Liver (tissue), 9 donors: Measurements from ENCODE around the gene TREX2. TPM values are rescaled to one million over a fixed set of nuclear protein-coding genes. Genes with fewer than 3 reads are reported as not detected.

ENCODE experiments used
- DNase-seq: peaks from one replicate; pipeline ENCODE4 v3.0.0-alpha.2; 2017; ENCODE audit warnings: low spot score
- H3K27ac ChIP-seq, 2 donors: one replicate each; pipeline ENCODE4 v1.7.0; 2013; ENCODE audit warnings: inconsistent platforms in 2 of 2, low read length in 2 of 2, control low read depth in 1 of 2, low read depth in 1 of 2, mild to moderate bottlenecking in 1 of 2
- H3K27me3 ChIP-seq, 4 donors: one replicate each; pipeline versions ENCODE4 v1.6.1 to v1.7.0; 2013; ENCODE audit warnings: low read length in 3 of 4, inconsistent platforms in 1 of 4, mild to moderate bottlenecking in 1 of 4, moderate library complexity in 1 of 4; ENCODE audit not compliant: control insufficient read depth in 4 of 4, insufficient read depth in 4 of 4
- H3K36me3 ChIP-seq, 4 donors: one replicate each; pipeline versions ENCODE4 v1.6.1 to v1.7.0; 2013; ENCODE audit warnings: low read length in 3 of 4, mild to moderate bottlenecking in 3 of 4, low read depth in 1 of 4, moderate library complexity in 1 of 4; ENCODE audit not compliant: control insufficient read depth in 4 of 4, insufficient read depth in 3 of 4
- H3K4me1 ChIP-seq, 4 donors: one replicate each; pipeline versions ENCODE4 v1.6.1 to v1.7.0; 2013; ENCODE audit warnings: low read length in 3 of 4, mild to moderate bottlenecking in 3 of 4, moderate library complexity in 1 of 4; ENCODE audit not compliant: control insufficient read depth in 4 of 4, insufficient read depth in 4 of 4
- H3K4me3 ChIP-seq, 3 donors: one replicate each; pipeline versions ENCODE4 v1.6.1 to v1.7.0; 2013; ENCODE audit warnings: low read length in 3 of 3, control low read depth in 1 of 3, low read depth in 1 of 3, mild to moderate bottlenecking in 1 of 3
- H3K9ac ChIP-seq, 2 donors: one replicate each; pipeline ENCODE4 v1.7.0; 2013; ENCODE audit warnings: low read length in 2 of 2, mild to moderate bottlenecking in 2 of 2, moderate library complexity in 2 of 2, control low read depth in 1 of 2, low read depth in 1 of 2
- H3K9me3 ChIP-seq, 4 donors: one replicate each; pipeline versions ENCODE4 v1.6.1 to v1.7.0; 2013; ENCODE audit warnings: low read length in 3 of 4; ENCODE audit not compliant: control insufficient read depth in 4 of 4
- EGR1 ChIP-seq, 2 donors: IDR thresholded peaks; 2 replicates each; pipeline ENCODE4 v1.6.1; 2016 to 2018; ENCODE audit warnings: antibody characterized with exemption in 2 of 2, low read depth in 2 of 2
- FOXA1 ChIP-seq: IDR thresholded peaks from 2 replicates; pipeline ENCODE4 v1.6.1; 2016; ENCODE audit warnings: antibody characterized with exemption
- FOXA2 ChIP-seq: IDR thresholded peaks from 2 replicates; pipeline ENCODE4 v1.6.1; 2016; ENCODE audit warnings: antibody characterized with exemption
- HNF4A ChIP-seq, 2 donors: conservative IDR thresholded peaks; 2 replicates each; pipeline ENCODE4 v1.6.1; 2016; ENCODE audit warnings: antibody characterized with exemption in 2 of 2, mild to moderate bottlenecking in 2 of 2
- HNF4G ChIP-seq: IDR thresholded peaks from 2 replicates; pipeline ENCODE4 v1.6.1; 2016; ENCODE audit warnings: antibody characterized with exemption
- JUND ChIP-seq, 2 donors: IDR thresholded peaks; 2 replicates each; pipeline ENCODE4 v1.6.1; 2016; ENCODE audit warnings: antibody characterized with exemption in 2 of 2
- NR2F2 ChIP-seq: IDR thresholded peaks from 2 replicates; pipeline ENCODE4 v1.6.1; 2016; ENCODE audit warnings: antibody characterized with exemption
- RAD21 ChIP-seq, 2 donors: IDR thresholded peaks; 2 replicates each; pipeline ENCODE4 v1.6.1; 2016; ENCODE audit warnings: antibody characterized with exemption in 2 of 2, mild to moderate bottlenecking in 2 of 2
- RXRA ChIP-seq, 2 donors: IDR thresholded peaks; 2 replicates each; pipeline ENCODE4 v1.6.1; 2017 to 2018; ENCODE audit warnings: antibody characterized with exemption in 2 of 2, mild to moderate bottlenecking in 1 of 2
- SP1 ChIP-seq: IDR thresholded peaks from 2 replicates; pipeline ENCODE4 v1.6.1; 2018; ENCODE audit warnings: antibody characterized with exemption, mild to moderate bottlenecking
- TAF1 ChIP-seq: conservative IDR thresholded peaks from 2 replicates; pipeline ENCODE4 v1.6.1; 2016; ENCODE audit warnings: antibody characterized with exemption, mild to moderate bottlenecking
- YY1 ChIP-seq: IDR thresholded peaks from 2 replicates; pipeline ENCODE4 v1.6.1; 2016; ENCODE audit warnings: antibody characterized with exemption, mild to moderate bottlenecking
- WGBS: extraction: QIAGEN DNeasy Blood & Tissue Kit; methylation state at CpG from one replicate; pipeline ENCODE4 v1.1.7; 2013; 5-methylcytosine and 5-hydroxymethylcytosine counted together
- polyA plus RNA-seq, 2 donors: library from polyadenylated mRNA; stranded (reverse) in 1 of 2; unstranded in 1 of 2; fragments of 200-250 nt in 1 of 2; fragments of >200 nt in 1 of 2; fragmentation: Nextera tagmentation in 1 of 2; extraction: Ambion mirVana in 1 of 2; gene quantifications; one replicate each; pipeline versions ENCODE4 v1.2.1 to v1.2.3, GENCODE V29; 2013 to 2015
- total RNA-seq, 2 donors: library from RNA; depleted of rRNA; stranded (reverse); fragments of >200 nt; gene quantifications; one replicate each; pipeline ENCODE4 v1.2.3, GENCODE V29; 2014
- TF ChIP-seq, protein P1 (sequence below): fragments of 150-350 bp; IDR thresholded peaks from 2 replicates; pipeline ENCODE4 v1.5.1; 2017; ENCODE audit warnings: improper control_type of control experiment, low read depth, low read length; ENCODE audit not compliant: missing input control
- TF ChIP-seq, protein P2 (sequence below): IDR thresholded peaks from 2 replicates; pipeline ENCODE4 v1.6.1; 2016; ENCODE audit warnings: antibody characterized with exemption, mild to moderate bottlenecking
- TF ChIP-seq, protein P3 (sequence below): IDR thresholded peaks from 2 replicates; pipeline ENCODE4 v1.6.1; 2016; ENCODE audit warnings: antibody characterized with exemption
- TF ChIP-seq, protein P4 (sequence below): IDR thresholded peaks from 2 replicates; pipeline ENCODE4 v1.6.1; 2016; ENCODE audit warnings: antibody characterized with exemption
- TF ChIP-seq, protein P5 (sequence below): IDR thresholded peaks from 2 replicates; pipeline ENCODE4 v1.6.1; 2016; ENCODE audit warnings: antibody characterized with exemption
- donor health status: healthy.
- donor health status: healthy.
- donor health status: healthy.
- donor health status: healthy.
- donor health status: healthy.

Gene TREX2
- total and polyA plus RNA-seq, 4 donors, result 0.13 to 1.3 (median 1.2) TPM; not detected in 1

DNA sequence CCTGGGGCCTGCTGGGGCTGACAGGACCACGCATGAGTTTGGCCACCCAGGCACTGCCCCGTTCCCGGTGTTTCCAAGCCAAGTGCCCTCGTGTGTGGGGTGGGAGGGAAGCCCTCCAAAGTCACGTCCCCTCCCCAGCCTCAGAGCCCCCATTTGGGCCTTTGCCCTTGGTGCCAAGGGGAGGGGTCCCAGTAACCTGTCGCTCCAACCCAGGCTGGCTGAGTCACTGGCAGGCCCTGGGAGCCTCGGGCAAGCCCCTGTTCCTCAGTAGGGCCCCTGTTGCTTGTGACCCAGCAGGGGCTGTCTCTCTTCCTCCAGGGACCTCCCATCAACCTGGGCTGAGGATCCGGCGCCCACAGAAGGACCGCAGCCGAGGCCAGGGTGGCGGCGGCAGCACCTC is 35.2 kb upstream of the TREX2 start:
- Histone ChIP-seq H3K27me3 (no peaks in the 10 kb centered on the region), H3K9me3 (no peaks in the 10 kb centered on the region), H3K27ac (no peak overlapping the region), H3K4me3 (no peak overlapping the region), H3K36me3 (no peaks in the 10 kb centered on the region), H3K9ac (no peak overlapping the region), H3K4me1 (no peaks in the 10 kb centered on the region)
- WGBS, result 98% methylated on average over 13 of the region's 13 CpGs
- no peak for TF ChIP-seq FOXA2
- no peak for TF ChIP-seq YY1
- TF ChIP-seq, protein P1, sequence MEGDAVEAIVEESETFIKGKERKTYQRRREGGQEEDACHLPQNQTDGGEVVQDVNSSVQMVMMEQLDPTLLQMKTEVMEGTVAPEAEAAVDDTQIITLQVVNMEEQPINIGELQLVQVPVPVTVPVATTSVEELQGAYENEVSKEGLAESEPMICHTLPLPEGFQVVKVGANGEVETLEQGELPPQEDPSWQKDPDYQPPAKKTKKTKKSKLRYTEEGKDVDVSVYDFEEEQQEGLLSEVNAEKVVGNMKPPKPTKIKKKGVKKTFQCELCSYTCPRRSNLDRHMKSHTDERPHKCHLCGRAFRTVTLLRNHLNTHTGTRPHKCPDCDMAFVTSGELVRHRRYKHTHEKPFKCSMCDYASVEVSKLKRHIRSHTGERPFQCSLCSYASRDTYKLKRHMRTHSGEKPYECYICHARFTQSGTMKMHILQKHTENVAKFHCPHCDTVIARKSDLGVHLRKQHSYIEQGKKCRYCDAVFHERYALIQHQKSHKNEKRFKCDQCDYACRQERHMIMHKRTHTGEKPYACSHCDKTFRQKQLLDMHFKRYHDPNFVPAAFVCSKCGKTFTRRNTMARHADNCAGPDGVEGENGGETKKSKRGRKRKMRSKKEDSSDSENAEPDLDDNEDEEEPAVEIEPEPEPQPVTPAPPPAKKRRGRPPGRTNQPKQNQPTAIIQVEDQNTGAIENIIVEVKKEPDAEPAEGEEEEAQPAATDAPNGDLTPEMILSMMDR, result no peak
- TF ChIP-seq HNF4G, result no peak
- TF ChIP-seq RXRA (IDR thresholded peaks at IDR 0.05), result no peak
- TF ChIP-seq, protein P2, sequence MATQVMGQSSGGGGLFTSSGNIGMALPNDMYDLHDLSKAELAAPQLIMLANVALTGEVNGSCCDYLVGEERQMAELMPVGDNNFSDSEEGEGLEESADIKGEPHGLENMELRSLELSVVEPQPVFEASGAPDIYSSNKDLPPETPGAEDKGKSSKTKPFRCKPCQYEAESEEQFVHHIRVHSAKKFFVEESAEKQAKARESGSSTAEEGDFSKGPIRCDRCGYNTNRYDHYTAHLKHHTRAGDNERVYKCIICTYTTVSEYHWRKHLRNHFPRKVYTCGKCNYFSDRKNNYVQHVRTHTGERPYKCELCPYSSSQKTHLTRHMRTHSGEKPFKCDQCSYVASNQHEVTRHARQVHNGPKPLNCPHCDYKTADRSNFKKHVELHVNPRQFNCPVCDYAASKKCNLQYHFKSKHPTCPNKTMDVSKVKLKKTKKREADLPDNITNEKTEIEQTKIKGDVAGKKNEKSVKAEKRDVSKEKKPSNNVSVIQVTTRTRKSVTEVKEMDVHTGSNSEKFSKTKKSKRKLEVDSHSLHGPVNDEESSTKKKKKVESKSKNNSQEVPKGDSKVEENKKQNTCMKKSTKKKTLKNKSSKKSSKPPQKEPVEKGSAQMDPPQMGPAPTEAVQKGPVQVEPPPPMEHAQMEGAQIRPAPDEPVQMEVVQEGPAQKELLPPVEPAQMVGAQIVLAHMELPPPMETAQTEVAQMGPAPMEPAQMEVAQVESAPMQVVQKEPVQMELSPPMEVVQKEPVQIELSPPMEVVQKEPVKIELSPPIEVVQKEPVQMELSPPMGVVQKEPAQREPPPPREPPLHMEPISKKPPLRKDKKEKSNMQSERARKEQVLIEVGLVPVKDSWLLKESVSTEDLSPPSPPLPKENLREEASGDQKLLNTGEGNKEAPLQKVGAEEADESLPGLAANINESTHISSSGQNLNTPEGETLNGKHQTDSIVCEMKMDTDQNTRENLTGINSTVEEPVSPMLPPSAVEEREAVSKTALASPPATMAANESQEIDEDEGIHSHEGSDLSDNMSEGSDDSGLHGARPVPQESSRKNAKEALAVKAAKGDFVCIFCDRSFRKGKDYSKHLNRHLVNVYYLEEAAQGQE, result no peak
- no peak for TF ChIP-seq SP1
- TF ChIP-seq JUND (IDR thresholded peaks at IDR 0.05), result no peak
- TF ChIP-seq HNF4A (conservative IDR thresholded peaks at IDR 0.05), result no peak
- TF ChIP-seq EGR1 (IDR thresholded peaks at IDR 0.05; ENCODE audit: low read depth in 2 of 2), result no peak
- no peak for TF ChIP-seq TAF1
- TF ChIP-seq, protein P3, sequence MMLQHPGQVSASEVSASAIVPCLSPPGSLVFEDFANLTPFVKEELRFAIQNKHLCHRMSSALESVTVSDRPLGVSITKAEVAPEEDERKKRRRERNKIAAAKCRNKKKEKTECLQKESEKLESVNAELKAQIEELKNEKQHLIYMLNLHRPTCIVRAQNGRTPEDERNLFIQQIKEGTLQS, result no peak
- TF ChIP-seq, protein P4, sequence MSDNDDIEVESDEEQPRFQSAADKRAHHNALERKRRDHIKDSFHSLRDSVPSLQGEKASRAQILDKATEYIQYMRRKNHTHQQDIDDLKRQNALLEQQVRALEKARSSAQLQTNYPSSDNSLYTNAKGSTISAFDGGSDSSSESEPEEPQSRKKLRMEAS, result no peak
- DNase-seq, result no peak

DNA sequence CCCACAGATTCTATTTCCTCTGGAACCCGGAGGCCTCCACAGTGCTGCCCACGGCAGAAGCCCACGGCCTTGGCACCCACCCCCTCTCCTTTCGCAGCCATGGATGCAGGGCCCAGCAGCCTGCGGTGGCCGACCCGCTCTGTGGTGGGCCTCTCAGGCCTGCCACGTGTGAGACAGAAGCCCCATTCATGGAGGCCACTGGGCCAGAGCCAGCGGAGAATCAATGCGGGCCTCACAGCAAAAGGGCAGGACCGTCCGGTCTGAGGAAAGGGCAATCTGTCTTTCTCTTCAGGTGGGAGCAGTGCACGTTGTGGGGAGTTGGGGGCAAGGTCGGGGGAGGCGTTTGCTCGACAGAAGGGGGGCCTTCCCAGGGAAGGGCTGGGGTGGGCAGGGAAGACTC is 32.9 kb upstream of the TREX2 start:
- H3K27ac ChIP-seq, result no peak overlapping the region
- whole genome bisulfite sequencing, result 81% methylated on average over 16 of the region's 16 CpGs
- H3K9me3 ChIP-seq, result no peaks in the 10 kb centered on the region
- peaks cover 0 to 7% (median 0%) of the 10 kb centered on the region in 4 donors for H3K4me1 ChIP-seq
- TF ChIP-seq SP1, result no peak
- DNase-seq, result no peak
- H3K36me3 ChIP-seq, result no peaks in the 10 kb centered on the region
- no peak overlapping the region for H3K4me3 ChIP-seq
- H3K27me3 ChIP-seq, result no peaks in the 10 kb centered on the region
- no peak overlapping the region for H3K9ac ChIP-seq

DNA sequence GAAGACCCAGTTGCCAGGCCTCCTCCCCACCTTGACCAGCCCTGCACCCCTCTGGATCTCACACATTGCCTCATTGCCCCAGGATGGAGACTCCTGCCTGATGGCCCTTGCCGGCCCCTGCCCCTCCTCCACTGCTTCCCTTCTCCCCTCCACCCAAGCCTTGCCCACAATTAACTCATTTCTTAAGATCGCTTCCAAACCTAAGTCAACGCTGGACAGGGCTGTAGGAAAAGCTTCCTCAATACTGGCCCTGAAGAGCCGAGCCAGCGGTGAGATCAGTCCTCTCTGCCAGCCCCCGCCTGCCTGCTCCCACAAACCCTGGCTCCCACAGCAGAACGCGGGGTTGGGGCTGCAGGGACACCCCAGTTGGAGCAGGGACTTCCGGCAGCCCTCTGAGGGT is 32.0 kb upstream of the TREX2 start:
- Histone ChIP-seq H3K9me3 (no peaks in the 10 kb centered on the region), H3K27me3 (no peaks in the 10 kb centered on the region)
- no peak for TF ChIP-seq JUND (IDR thresholded peaks at IDR 0.05)
- TF ChIP-seq FOXA1, result no peak
- TF ChIP-seq, protein P5, sequence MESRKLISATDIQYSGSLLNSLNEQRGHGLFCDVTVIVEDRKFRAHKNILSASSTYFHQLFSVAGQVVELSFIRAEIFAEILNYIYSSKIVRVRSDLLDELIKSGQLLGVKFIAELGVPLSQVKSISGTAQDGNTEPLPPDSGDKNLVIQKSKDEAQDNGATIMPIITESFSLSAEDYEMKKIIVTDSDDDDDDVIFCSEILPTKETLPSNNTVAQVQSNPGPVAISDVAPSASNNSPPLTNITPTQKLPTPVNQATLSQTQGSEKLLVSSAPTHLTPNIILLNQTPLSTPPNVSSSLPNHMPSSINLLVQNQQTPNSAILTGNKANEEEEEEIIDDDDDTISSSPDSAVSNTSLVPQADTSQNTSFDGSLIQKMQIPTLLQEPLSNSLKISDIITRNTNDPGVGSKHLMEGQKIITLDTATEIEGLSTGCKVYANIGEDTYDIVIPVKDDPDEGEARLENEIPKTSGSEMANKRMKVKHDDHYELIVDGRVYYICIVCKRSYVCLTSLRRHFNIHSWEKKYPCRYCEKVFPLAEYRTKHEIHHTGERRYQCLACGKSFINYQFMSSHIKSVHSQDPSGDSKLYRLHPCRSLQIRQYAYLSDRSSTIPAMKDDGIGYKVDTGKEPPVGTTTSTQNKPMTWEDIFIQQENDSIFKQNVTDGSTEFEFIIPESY, result no peak
- TF ChIP-seq RAD21 (IDR thresholded peaks at IDR 0.05), result no peak
- TF ChIP-seq YY1, result no peak
- TF ChIP-seq NR2F2, result no peak
- no peak for TF ChIP-seq HNF4A (conservative IDR thresholded peaks at IDR 0.05)
- TF ChIP-seq, protein P1, result no peak
- TF ChIP-seq SP1, result no peak

More for the DNA sequence above, 32.0 kb upstream of the TREX2 start:
- Histone ChIP-seq H3K27ac (peak overlapping the region in 1 of 2 donors; percentile 20), H3K4me1 (peaks cover 0 to 7% (median 0%) of the 10 kb centered on the region in 4 donors), H3K9ac (no peak overlapping the region), H3K36me3 (no peaks in the 10 kb centered on the region), H3K4me3 (no peak overlapping the region)
- DNase-seq, result no peak
- 87% methylated on average over 9 of the region's 9 CpGs for whole genome bisulfite sequencing
